GM08714 (cell line): ENCODE measurements around the gene TPGS2.
"Not testable (repeated sequence)": the region's sequence is repeated elsewhere in the genome, so short reads cannot be mapped to it uniquely, and the experiment has no call there.

ENCODE experiments used
- H3K4me3 ChIP-seq: fragments of 200-500 bp; sonication (Bioruptor generic); 2 replicates; pipeline ENCODE4 v1.5.1; 2014; ENCODE audit warnings: mild to moderate bottlenecking, low read length, inconsistent platforms
- ZNF274 ChIP-seq: IDR thresholded peaks from 2 replicates; pipeline ENCODE4 v1.6.1; 2012; ENCODE audit warnings: mild to moderate bottlenecking, low read depth, low read length

TPGS2 gene

GRCh38 chr18:36772241-36772723, 56.5 kb downstream of the TPGS2 start:
- H3K4me3 ChIP-seq, result no peak overlapping the region
- TF ChIP-seq ZNF274, result no peak

- no peak for TF ChIP-seq ZNF274
- H3K4me3 ChIP-seq, result no peak overlapping the region
These were observed 57.6 kb downstream of the TPGS2 start for GRCh38 chr18:36771245-36771644.

- TF ChIP-seq ZNF274, result no peak
- no peak overlapping the region for H3K4me3 ChIP-seq
These were observed 58.4 kb downstream of the TPGS2 start for GRCh38 chr18:36770315-36770946.

GRCh38 chr18:36769611-36770314, 59.0 kb downstream of the TPGS2 start:
- TF ChIP-seq ZNF274, result no peak
- H3K4me3 ChIP-seq, result no peak overlapping the region

- H3K4me3 ChIP-seq, result no peak overlapping the region
- TF ChIP-seq ZNF274, result no peak
These were observed 59.6 kb downstream of the TPGS2 start for GRCh38 chr18:36769172-36769571.

- H3K4me3 ChIP-seq, result no peak overlapping the region
- no peak for TF ChIP-seq ZNF274
These were observed 62.0 kb downstream of the TPGS2 start for GRCh38 chr18:36766836-36767235.

- not testable (repeated sequence) for H3K4me3 ChIP-seq
These were observed 65.8 kb downstream of the TPGS2 start for GRCh38 chr18:36762965-36763364.

- no peak for TF ChIP-seq ZNF274
These were observed 66.7 kb downstream of the TPGS2 start for GRCh38 chr18:36762074-36762473.

GRCh38 chr18:36761186-36761698, 67.6 kb downstream of the TPGS2 start:
- H3K4me3 ChIP-seq, result no peak overlapping the region
- no peak for TF ChIP-seq ZNF274

More at GRCh38 chr18:36762074-36762473, 66.7 kb downstream of the TPGS2 start:
- no peak overlapping the region for H3K4me3 ChIP-seq

- no peak for TF ChIP-seq ZNF274
- H3K4me3 ChIP-seq, result no peak overlapping the region
These were observed 68.2 kb downstream of the TPGS2 start for GRCh38 chr18:36760598-36760997.

- TF ChIP-seq ZNF274, result no peak
- no peak overlapping the region for H3K4me3 ChIP-seq
These were observed 69.5 kb downstream of the TPGS2 start for GRCh38 chr18:36759167-36759776.

- TF ChIP-seq ZNF274, result no peak
- no peak overlapping the region for H3K4me3 ChIP-seq
These were observed 70.2 kb downstream of the TPGS2 start for GRCh38 chr18:36758623-36759022.

- H3K4me3 ChIP-seq, result no peak overlapping the region
- TF ChIP-seq ZNF274, result no peak
These were observed 70.8 kb downstream of the TPGS2 start for GRCh38 chr18:36757991-36758390.

GRCh38 chr18:36757081-36757480, 71.7 kb downstream of the TPGS2 start:
- TF ChIP-seq ZNF274, result no peak
- H3K4me3 ChIP-seq, result no peak overlapping the region

- H3K4me3 ChIP-seq, result no peak overlapping the region
- TF ChIP-seq ZNF274, result no peak
These were observed 72.6 kb downstream of the TPGS2 start for GRCh38 chr18:36756242-36756641.
